Small intestine (tissue), 7 donors: ENCODE results near the gene TRPC4. TPM values are rescaled to one million over a fixed set of nuclear protein-coding genes. Genes with fewer than 3 reads are reported as not detected.

Experiments
- DNase-seq, 2 donors: peaks; one replicate each; pipeline versions ENCODE4 v3.0.0 to v3.0.0-alpha.2; 2013
- FAIRE-seq: peaks from 2 replicates; lab custom pipeline; 2012; peaks lifted over from hg19 to GRCh38; lab: Jason Lieb, UNC
- H3K27ac ChIP-seq, 3 donors: one replicate each; pipeline ENCODE4 v1.5.1; 2013; ENCODE audit warnings: low read length in 2 of 3, mild to moderate bottlenecking in 2 of 3, control low read depth in 1 of 3, inconsistent platforms in 1 of 3, low read depth in 1 of 3, moderate library complexity in 1 of 3
- H3K27me3 ChIP-seq, 3 donors: one replicate each; pipeline ENCODE4 v1.6.1; 2013; ENCODE audit warnings: low read length in 3 of 3, inconsistent platforms in 1 of 3; ENCODE audit not compliant: control insufficient read depth in 3 of 3, insufficient read depth in 3 of 3
- H3K36me3 ChIP-seq, 3 donors: one replicate each; pipeline ENCODE4 v1.6.1; 2013; ENCODE audit warnings: low read length in 3 of 3, inconsistent platforms in 1 of 3, low read depth in 1 of 3, mild to moderate bottlenecking in 1 of 3, moderate library complexity in 1 of 3; ENCODE audit not compliant: control insufficient read depth in 3 of 3, insufficient read depth in 2 of 3
- H3K4me1 ChIP-seq, 3 donors: one replicate each; pipeline ENCODE4 v1.6.1; 2013; ENCODE audit warnings: low read length in 2 of 3, inconsistent platforms in 1 of 3, low read depth in 1 of 3, mild to moderate bottlenecking in 1 of 3, moderate library complexity in 1 of 3; ENCODE audit not compliant: control insufficient read depth in 3 of 3, insufficient read depth in 2 of 3
- H3K4me3 ChIP-seq, 3 donors: one replicate each; pipeline ENCODE4 v1.5.1; 2013; ENCODE audit warnings: low read length in 3 of 3, control low read depth in 1 of 3, inconsistent platforms in 1 of 3, low read depth in 1 of 3, mild to moderate bottlenecking in 1 of 3, moderate library complexity in 1 of 3
- H3K9me3 ChIP-seq, 2 donors: one replicate each; pipeline ENCODE4 v1.6.1; 2013; ENCODE audit warnings: low read depth in 1 of 2, low read length in 1 of 2; ENCODE audit not compliant: control insufficient read depth in 2 of 2, insufficient read depth in 1 of 2
- WGBS, 3 donors: extraction: QIAGEN DNeasy Blood & Tissue Kit; methylation state at CpG; one replicate each; pipeline ENCODE4 v1.1.7; 2013; 5-methylcytosine and 5-hydroxymethylcytosine counted together
- polyA plus RNA-seq, 4 donors: library from polyadenylated mRNA; stranded (reverse) in 3 of 4; unstranded in 1 of 4; fragments of 200-250 nt in 3 of 4; fragments of 120-200 nt in 1 of 4; gene quantifications; one replicate each; pipeline versions ENCODE4 v1.2.1 to v1.2.3, GENCODE V29; 2013
- donor health status: healthy with polysubstance abuse.
- donor health status: control.
- donor health status: control.
- donor health status: Bipolar disorder and iron deficiency.
- donor health status: healthy.

TRPC4 gene
- polyA plus RNA-seq, 4 donors = 0.04 to 0.27 (median 0.18) TPM; not detected in 1

GRCh38 chr13:37621811-37622361 is 247.7 kb downstream of the TRPC4 start:
- H3K27me3 ChIP-seq = no peaks in the 10 kb centered on the region
- DNase-seq = no peak
- no peak for FAIRE-seq
- no peaks in the 10 kb centered on the region for H3K36me3 ChIP-seq
- no peak overlapping the region for H3K4me3 ChIP-seq
- no peak overlapping the region for H3K27ac ChIP-seq
- H3K9me3 ChIP-seq = no peaks in the 10 kb centered on the region
- H3K4me1 ChIP-seq = no peaks in the 10 kb centered on the region
- 64 to 75% (median 75%) methylated on average over 3 of the region's 3 CpGs for WGBS, 3 donors

- Histone ChIP-seq H3K36me3 (no peaks in the 10 kb centered on the region), H3K27ac (no peak overlapping the region), H3K9me3 (no peaks in the 10 kb centered on the region), H3K4me1 (no peaks in the 10 kb centered on the region), H3K4me3 (no peak overlapping the region), H3K27me3 (no peaks in the 10 kb centered on the region)
- DNase-seq (no peak), FAIRE-seq (no peak)
- 77 to 84% (median 77%) methylated on average over 2 of the region's 2 CpGs for WGBS, 3 donors
Observed at GRCh38 chr13:37618554-37618953, 251.0 kb downstream of the TRPC4 start.

GRCh38 chr13:37617173-37617572 is 252.4 kb downstream of the TRPC4 start:
- WGBS, 3 donors = 44 to 51% (median 48%) methylated on average over 1 of the region's 1 CpG
- H3K4me1 ChIP-seq = no peaks in the 10 kb centered on the region
- no peaks in the 10 kb centered on the region for H3K36me3 ChIP-seq
- H3K27me3 ChIP-seq = no peaks in the 10 kb centered on the region
- H3K27ac ChIP-seq = no peak overlapping the region
- no peak for DNase-seq
- FAIRE-seq = no peak
- H3K9me3 ChIP-seq = no peaks in the 10 kb centered on the region
- H3K4me3 ChIP-seq = no peak overlapping the region

- FAIRE-seq (no peak), DNase-seq (no peak)
- Histone ChIP-seq H3K27me3 (no peaks in the 10 kb centered on the region), H3K9me3 (no peaks in the 10 kb centered on the region), H3K27ac (no peak overlapping the region), H3K36me3 (no peaks in the 10 kb centered on the region), H3K4me3 (no peak overlapping the region), H3K4me1 (no peaks in the 10 kb centered on the region)
- 81 to 92% (median 89%) methylated on average over 1 of the region's 1 CpG for WGBS, 3 donors
Observed at GRCh38 chr13:37616131-37616530, 253.4 kb downstream of the TRPC4 start.

GRCh38 chr13:37615276-37615675 is 254.3 kb downstream of the TRPC4 start:
- Histone ChIP-seq H3K36me3 (no peaks in the 10 kb centered on the region), H3K27me3 (no peaks in the 10 kb centered on the region), H3K4me1 (no peaks in the 10 kb centered on the region), H3K9me3 (no peaks in the 10 kb centered on the region), H3K4me3 (no peak overlapping the region), H3K27ac (no peak overlapping the region)
- DNase-seq = no peak
- 80 to 89% (median 87%) methylated on average over 2 of the region's 2 CpGs for WGBS, 3 donors
- no peak for FAIRE-seq

GRCh38 chr13:37613638-37614037 is 255.9 kb downstream of the TRPC4 start:
- 44 to 63% (median 47%) methylated on average over 2 of the region's 2 CpGs for WGBS, 3 donors
- Histone ChIP-seq H3K4me1 (no peaks in the 10 kb centered on the region), H3K27me3 (no peaks in the 10 kb centered on the region), H3K36me3 (no peaks in the 10 kb centered on the region), H3K4me3 (no peak overlapping the region), H3K27ac (no peak overlapping the region), H3K9me3 (no peaks in the 10 kb centered on the region)
- DNase-seq (no peak), FAIRE-seq (no peak)

- 57 to 73% (median 69%) methylated on average over 3 of the region's 3 CpGs for WGBS, 3 donors
- no peak for DNase-seq
- Histone ChIP-seq H3K36me3 (no peaks in the 10 kb centered on the region), H3K27ac (no peak overlapping the region), H3K4me3 (no peak overlapping the region), H3K4me1 (no peaks in the 10 kb centered on the region), H3K9me3 (no peaks in the 10 kb centered on the region), H3K27me3 (no peaks in the 10 kb centered on the region)
- FAIRE-seq = no peak
Observed at GRCh38 chr13:37613236-37613635, 256.3 kb downstream of the TRPC4 start.

- no peak for FAIRE-seq
- H3K9me3 ChIP-seq = no peaks in the 10 kb centered on the region
- H3K27me3 ChIP-seq = no peaks in the 10 kb centered on the region
- H3K4me3 ChIP-seq = no peak overlapping the region
- H3K36me3 ChIP-seq = no peaks in the 10 kb centered on the region
- no peak for DNase-seq
- WGBS, 3 donors = 54 to 66% (median 59%) methylated on average over 1 of the region's 1 CpG
- no peaks in the 10 kb centered on the region for H3K4me1 ChIP-seq
- no peak overlapping the region for H3K27ac ChIP-seq
Observed at GRCh38 chr13:37608750-37609339, 260.7 kb downstream of the TRPC4 start.
